Skin epidermis (tissue), 12 donors: ENCODE results near the gene MCAM.
A peak's percentile ranks its signal among the peaks of the same experiment; 100 is the strongest.

Source experiments
- H3K27ac ChIP-seq, 21 experiments: fragments of 200-600 bp; sonication (generic) in 11 of 21; one replicate each; pipeline ENCODE4 v1.5.0; 2020; ENCODE audit warnings: mild to moderate bottlenecking in 3 of 21, inconsistent platforms in 2 of 21, moderate library complexity in 2 of 21
- H3K4me3 ChIP-seq, 7 experiments: fragments of 200-600 bp; sonication (generic) in 2 of 7; one replicate each; pipeline ENCODE4 v1.5.0; 2020; ENCODE audit warnings: inconsistent platforms in 2 of 7, mild to moderate bottlenecking in 2 of 7, moderate library complexity in 1 of 7

MCAM gene

GRCh38 chr11:119335091-119335654, 18.2 kb upstream of the MCAM start:
- Histone ChIP-seq H3K4me3 (peak overlapping the region; percentile 81 to 99 (median 94)), H3K27ac (peak overlapping the region in 18 of 21 experiments; percentile 47 to 92 (median 85))

- Histone ChIP-seq H3K4me3 (peak within 1 kb of the TSS; percentile 81 to 99 (median 94)), H3K27ac (peak within 1 kb of the TSS; percentile 3 to 92 (median 85))
Observed at GRCh38 chr11:119334174-119334930, 17.4 kb upstream of the MCAM start, which contains the start of gene RNF26. Gene RNF26, plus strand, starts transcription at chr11:119334527. Its CDS starts 596 bp downstream, at chr11:119335123.

- Histone ChIP-seq H3K27ac (no peak overlapping the region), H3K4me3 (no peak overlapping the region)
Observed at GRCh38 chr11:119332111-119332765, 15.3 kb upstream of the MCAM start.

- no peak overlapping the region for H3K4me3 ChIP-seq
- no peak overlapping the region for H3K27ac ChIP-seq
Observed at GRCh38 chr11:119330237-119330636, 13.3 kb upstream of the MCAM start.

GRCh38 chr11:119329320-119329719, 12.4 kb upstream of the MCAM start:
- Histone ChIP-seq H3K27ac (no peak overlapping the region), H3K4me3 (no peak overlapping the region)

GRCh38 chr11:119324189-119324588, 7.3 kb upstream of the MCAM start:
- Histone ChIP-seq H3K27ac (no peak overlapping the region), H3K4me3 (no peak overlapping the region)

GRCh38 chr11:119323532-119324033, 6.7 kb upstream of the MCAM start:
- H3K4me3 ChIP-seq, result no peak overlapping the region
- H3K27ac ChIP-seq, result no peak overlapping the region

GRCh38 chr11:119322921-119323531, 6.1 kb upstream of the MCAM start:
- Histone ChIP-seq H3K4me3 (no peak overlapping the region), H3K27ac (no peak overlapping the region)

- no peak overlapping the region for H3K4me3 ChIP-seq
- peak overlapping the region in 3 of 21 experiments; percentile 73 to 85 (median 82) for H3K27ac ChIP-seq
Observed at GRCh38 chr11:119322360-119322739, 5.4 kb upstream of the MCAM start.

GRCh38 chr11:119320776-119321524, 4.0 kb upstream of the MCAM start:
- Histone ChIP-seq H3K27ac (peak overlapping the region; percentile 9 to 90 (median 76)), H3K4me3 (peak overlapping the region; percentile 17 to 51 (median 33))

- Histone ChIP-seq H3K27ac (peak overlapping the region; percentile 9 to 90 (median 77)), H3K4me3 (peak overlapping the region; percentile 17 to 51 (median 33))
Observed at GRCh38 chr11:119320240-119320775, 3.4 kb upstream of the MCAM start.

- H3K4me3 ChIP-seq, result peak overlapping the region in 1 of 7 experiments; percentile 40
Observed at GRCh38 chr11:119319700-119320239, 2.8 kb upstream of the MCAM start.

GRCh38 chr11:119319136-119319699, 2.3 kb upstream of the MCAM start:
- H3K27ac ChIP-seq, result peak overlapping the region in 20 of 21 experiments; percentile 9 to 90 (median 66)

More at GRCh38 chr11:119319700-119320239, 2.8 kb upstream of the MCAM start:
- H3K27ac ChIP-seq, result peak overlapping the region in 18 of 21 experiments; percentile 9 to 90 (median 73)

GRCh38 chr11:119318240-119319135, 1.6 kb upstream of the MCAM start:
- Histone ChIP-seq H3K27ac (peak overlapping the region in 20 of 21 experiments; percentile 17 to 90 (median 67)), H3K4me3 (no peak overlapping the region)

More at GRCh38 chr11:119319136-119319699, 2.3 kb upstream of the MCAM start:
- no peak overlapping the region for H3K4me3 ChIP-seq

GRCh38 chr11:119317592-119318239, 786 bp upstream of the MCAM start:
- peak overlapping the region in 20 of 21 experiments; percentile 17 to 90 (median 67) for H3K27ac ChIP-seq
- peak overlapping the region in 5 of 7 experiments; percentile 9 to 53 (median 50) for H3K4me3 ChIP-seq

GRCh38 chr11:119316016-119316728, 758 bp downstream of the MCAM start:
- peak overlapping the region; percentile 1 to 86 (median 66) for H3K27ac ChIP-seq
- peak overlapping the region; percentile 38 to 53 (median 46) for H3K4me3 ChIP-seq
